ENCODE data around the gene RTL3.

DNA sequence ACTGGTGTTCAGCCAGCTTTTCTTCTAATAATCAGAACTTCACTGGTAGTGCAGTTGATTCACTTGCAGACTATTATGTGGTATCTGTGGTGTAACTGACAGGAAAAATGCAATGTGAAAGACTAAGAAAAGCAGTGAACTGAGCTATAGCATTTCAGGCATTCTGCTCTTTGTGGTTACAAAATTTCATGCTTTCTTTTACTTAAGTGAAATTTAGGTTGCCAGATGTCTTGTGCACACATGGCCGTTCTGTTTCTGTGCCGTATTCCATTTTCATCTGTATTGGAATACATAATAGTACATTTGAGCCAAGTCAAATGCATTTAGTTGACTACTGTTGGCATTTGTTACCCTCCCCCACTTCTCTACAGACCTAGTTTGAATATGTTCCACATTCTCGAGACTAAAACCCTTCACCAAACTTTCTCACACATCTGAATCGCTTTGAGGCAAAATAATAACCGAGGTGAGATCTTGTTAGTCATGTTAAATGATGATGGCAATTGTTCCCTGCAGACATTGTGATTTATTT, 8.2 kb downstream of the RTL3 start:
- TF ChIP-seq CTCF (IDR thresholded peaks at IDR 0.05) (no peak), POLR2A (IDR thresholded peaks at IDR 0.05) (no peak)

Data from uterus (tissue), 2 donors.